Karpas-422 (cell line): ENCODE results near the gene PCDHB12. TPM values are rescaled to one million over a fixed set of nuclear protein-coding genes. Genes with fewer than 3 reads are reported as not detected.

Experiments used
- total RNA-seq: library from RNA; depleted of rRNA; stranded (reverse); fragments of >200 nt; shearing (Covaris generic); gene quantifications from 2 replicates; pipeline ENCODE4 v1.2.3, GENCODE V29; 2014; ENCODE audit warnings: low replicate concordance; rRNA removed

The PCDHB12 gene
- total RNA-seq, 1 experiment from 2014 or later = not detected

Other genes with a start within 250 kb of the PCDHB12 start
- gene PCDHAC2, start 242.2 kb upstream of the PCDHB12 start, total RNA-seq = not detected in 2 replicates
- gene PCDHB1, start 157.3 kb upstream of the PCDHB12 start, total RNA-seq = not detected in 2 replicates
- not detected in 2 replicates for gene PCDHB2, start 114.1 kb upstream of the PCDHB12 start, total RNA-seq
- not detected in 2 replicates for gene PCDHB3, start 108.2 kb upstream of the PCDHB12 start, total RNA-seq
- not detected in 2 replicates for gene PCDHB4, start 86.9 kb upstream of the PCDHB12 start, total RNA-seq
- not detected in 2 replicates for gene PCDHB5, start 73.5 kb upstream of the PCDHB12 start, total RNA-seq
- gene PCDHB6, start 58.7 kb upstream of the PCDHB12 start, total RNA-seq = not detected in 2 replicates
- not detected in 2 replicates for gene PCDHB7, start 36.1 kb upstream of the PCDHB12 start, total RNA-seq
- gene PCDHB8, start 30.9 kb upstream of the PCDHB12 start, total RNA-seq = not detected in 2 replicates
- gene PCDHB16, start 26.3 kb upstream of the PCDHB12 start, total RNA-seq = 0.04 and 0.54 TPM in 2 replicates
- 0.11 and 0.29 TPM in 2 replicates for gene PCDHB9, start 21.6 kb upstream of the PCDHB12 start, total RNA-seq
- gene PCDHB10, start 16.4 kb upstream of the PCDHB12 start, total RNA-seq = 0.11 TPM in 1 of 2 replicates, not detected in the other
- gene PCDHB11, start 9.1 kb upstream of the PCDHB12 start, total RNA-seq = not detected in 2 replicates
- 0.19 and 0.69 TPM in 2 replicates for gene PCDHB13, start 5.2 kb downstream of the PCDHB12 start, total RNA-seq
- 0.48 and 0.90 TPM in 2 replicates for gene PCDHB14, start 14.6 kb downstream of the PCDHB12 start, total RNA-seq
- 0.25 TPM in 1 of 2 replicates, not detected in the other for gene PCDHB15, start 36.7 kb downstream of the PCDHB12 start, total RNA-seq
- 0.65 and 0.82 TPM in 2 replicates for gene SLC25A2, start 95.3 kb downstream of the PCDHB12 start, total RNA-seq
- gene TAF7, start 112.1 kb downstream of the PCDHB12 start, total RNA-seq = 70.0 and 85.9 TPM in 2 replicates
- 0.48 and 1.2 TPM in 2 replicates for gene PCDHGA1, start 121.8 kb downstream of the PCDHB12 start, total RNA-seq
- gene PCDHGA2, start 130.0 kb downstream of the PCDHB12 start, total RNA-seq = 0.04 TPM in 1 of 2 replicates, not detected in the other
- gene PCDHGA3, start 135.1 kb downstream of the PCDHB12 start, total RNA-seq = not detected in 2 replicates
- 14.0 and 15.3 TPM in 2 replicates for gene PCDHGB1, start 141.4 kb downstream of the PCDHB12 start, total RNA-seq
- 11.1 and 13.5 TPM in 2 replicates for gene PCDHGA4, start 146.3 kb downstream of the PCDHB12 start, total RNA-seq
- 9.8 and 11.5 TPM in 2 replicates for gene PCDHGB2, start 151.3 kb downstream of the PCDHB12 start, total RNA-seq
- gene PCDHGA5, start 155.4 kb downstream of the PCDHB12 start, total RNA-seq = 8.8 and 9.7 TPM in 2 replicates
- gene PCDHGB3, start 161.5 kb downstream of the PCDHB12 start, total RNA-seq = 19.5 and 22.7 TPM in 2 replicates
- gene PCDHGA6, start 165.2 kb downstream of the PCDHB12 start, total RNA-seq = 10.9 and 14.5 TPM in 2 replicates
- gene PCDHGA7, start 174.0 kb downstream of the PCDHB12 start, total RNA-seq = 8.4 and 11.5 TPM in 2 replicates
- 6.3 and 10.0 TPM in 2 replicates for gene PCDHGB4, start 179.0 kb downstream of the PCDHB12 start, total RNA-seq
- gene PCDHGA8, start 183.9 kb downstream of the PCDHB12 start, total RNA-seq = 8.8 and 9.6 TPM in 2 replicates
- gene PCDHGB5, start 189.2 kb downstream of the PCDHB12 start, total RNA-seq = 17.0 and 26.4 TPM in 2 replicates
- gene PCDHGA9, start 194.1 kb downstream of the PCDHB12 start, total RNA-seq = 13.0 and 15.7 TPM in 2 replicates
- gene PCDHGB6, start 199.3 kb downstream of the PCDHB12 start, total RNA-seq = 5.5 and 8.8 TPM in 2 replicates
- 8.5 and 11.2 TPM in 2 replicates for gene PCDHGA10, start 204.3 kb downstream of the PCDHB12 start, total RNA-seq
- gene PCDHGB7, start 209.0 kb downstream of the PCDHB12 start, total RNA-seq = 6.3 and 10.4 TPM in 2 replicates
- gene PCDHGA11, start 212.3 kb downstream of the PCDHB12 start, total RNA-seq = 9.3 and 10.4 TPM in 2 replicates
- 6.6 and 7.8 TPM in 2 replicates for gene PCDHGA12, start 221.8 kb downstream of the PCDHB12 start, total RNA-seq